Transverse colon (tissue), 4 donors: Measurements from ENCODE around the gene UMOD. TPM values are rescaled to one million over a fixed set of nuclear protein-coding genes. Genes with fewer than 3 reads are reported as not detected.

Experiments used
- DNase-seq: peaks from one replicate; pipeline ENCODE4 v3.0.0-alpha.2; 2019
- H3K27ac ChIP-seq, 4 donors: fragments of 200-600 bp; sonication (generic); 2 replicates each; pipeline ENCODE4 v1.5.1; 2016 to 2018; ENCODE audit warnings: inconsistent platforms in 4 of 4
- H3K27me3 ChIP-seq: fragments of 200-600 bp; sonication (generic); 2 replicates; pipeline ENCODE4 v1.5.1; 2017; ENCODE audit warnings: inconsistent platforms
- H3K36me3 ChIP-seq, 4 donors: fragments of 200-600 bp; sonication (generic); 2 replicates each; pipeline ENCODE4 v1.5.1; 2017 to 2019; ENCODE audit warnings: inconsistent platforms in 4 of 4
- H3K4me1 ChIP-seq, 4 donors: fragments of 200-600 bp; sonication (generic); 2 replicates each; pipeline ENCODE4 v1.5.1; 2017 to 2020; ENCODE audit warnings: inconsistent platforms in 4 of 4
- H3K4me3 ChIP-seq, 4 donors: fragments of 200-600 bp; sonication (generic); 1 replicate in 1 of 4; 2 replicates in 3 of 4; pipeline versions ENCODE4 v1.5.1 to v1.6.1; 2017 to 2019; ENCODE audit warnings: inconsistent platforms in 4 of 4
- H3K9me3 ChIP-seq, 2 donors: fragments of 200-600 bp; sonication (generic); 2 replicates each; pipeline ENCODE4 v1.5.1; 2017 to 2019; ENCODE audit warnings: inconsistent platforms in 2 of 2
- EP300 ChIP-seq: sonication (generic); formaldehyde crosslinking; IDR thresholded peaks from one replicate; pipeline ENCODE4 v1.6.1; 2017; ENCODE audit warnings: antibody characterized with exemption, low read depth
- POLR2A ChIP-seq: fragments of 450-650 bp; IDR thresholded peaks from one replicate; pipeline ENCODE4 v1.6.1; 2016; ENCODE audit warnings: antibody characterized with exemption, mild to moderate bottlenecking, moderate library complexity
- POLR2AphosphoS5 ChIP-seq, 3 donors: sonication (generic); formaldehyde crosslinking; IDR thresholded peaks; one replicate each; pipeline ENCODE4 v1.6.1; 2016; ENCODE audit warnings: antibody characterized with exemption in 3 of 3
- WGBS, 2 donors: methylation state at CpG; one replicate each; pipeline ENCODE4 v1.1.5; 2018; ENCODE audit warnings: low coverage in 1 of 2; 5-methylcytosine and 5-hydroxymethylcytosine counted together
- in situ Hi-C, 4 donors: fragments of 200-750 bp; cut with MboI; loops; one replicate each; pipeline versions ENCODE4 v1.15.0 to v1.15.1; 2017; ENCODE audit warnings: low sequenced_read_pairs in 3 of 4, low pct_ligation_motif_present in 1 of 4, low pct_unique_long_range_greater_than_20kb in 1 of 4
- intact Hi-C: fragments of 100-400 bp; cut with DNase I; formaldehyde crosslinking; loops from one replicate; pipeline ENCODE4 v1.15.1; 2023; ENCODE audit warnings: low total_unique reads
- total RNA-seq, 4 donors: library from RNA; depleted of rRNA; stranded (reverse); fragments of >200 nt; gene quantifications; one replicate each; pipeline ENCODE4 v1.1.0, GENCODE V29; 2016
- TF ChIP-seq, protein P1 (sequence below), 5 experiments: fragments of 200-600 bp in 3 of 5; fragments of 450-650 bp in 2 of 5; sonication (generic) in 3 of 5; IDR thresholded peaks; 1 replicate in 2 of 5; 2 replicates in 3 of 5; pipeline ENCODE4 v1.5.1; 2016 to 2017; ENCODE audit warnings: antibody characterized with exemption in 5 of 5, inconsistent platforms in 3 of 5, mild to moderate bottlenecking in 2 of 5, moderate library complexity in 1 of 5

The UMOD gene
- total RNA-seq, 4 donors from 2014 or later = not detected

GRCh38 chr16:20318437-20318836, 34.1 kb downstream of the UMOD start:
- Histone ChIP-seq H3K27ac (no peak overlapping the region), H3K4me3 (no peak overlapping the region), H3K27me3 (no peaks in the 10 kb centered on the region), H3K9me3 (no peaks in the 10 kb centered on the region), H3K4me1 (no peaks in the 10 kb centered on the region), H3K36me3 (no peaks in the 10 kb centered on the region)
- intact Hi-C loops = no loop called here
- TF ChIP-seq, protein P1, sequence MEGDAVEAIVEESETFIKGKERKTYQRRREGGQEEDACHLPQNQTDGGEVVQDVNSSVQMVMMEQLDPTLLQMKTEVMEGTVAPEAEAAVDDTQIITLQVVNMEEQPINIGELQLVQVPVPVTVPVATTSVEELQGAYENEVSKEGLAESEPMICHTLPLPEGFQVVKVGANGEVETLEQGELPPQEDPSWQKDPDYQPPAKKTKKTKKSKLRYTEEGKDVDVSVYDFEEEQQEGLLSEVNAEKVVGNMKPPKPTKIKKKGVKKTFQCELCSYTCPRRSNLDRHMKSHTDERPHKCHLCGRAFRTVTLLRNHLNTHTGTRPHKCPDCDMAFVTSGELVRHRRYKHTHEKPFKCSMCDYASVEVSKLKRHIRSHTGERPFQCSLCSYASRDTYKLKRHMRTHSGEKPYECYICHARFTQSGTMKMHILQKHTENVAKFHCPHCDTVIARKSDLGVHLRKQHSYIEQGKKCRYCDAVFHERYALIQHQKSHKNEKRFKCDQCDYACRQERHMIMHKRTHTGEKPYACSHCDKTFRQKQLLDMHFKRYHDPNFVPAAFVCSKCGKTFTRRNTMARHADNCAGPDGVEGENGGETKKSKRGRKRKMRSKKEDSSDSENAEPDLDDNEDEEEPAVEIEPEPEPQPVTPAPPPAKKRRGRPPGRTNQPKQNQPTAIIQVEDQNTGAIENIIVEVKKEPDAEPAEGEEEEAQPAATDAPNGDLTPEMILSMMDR (IDR thresholded peaks at IDR 0.05) = no peak
- TF ChIP-seq EP300 (no peak), POLR2AphosphoS5 (IDR thresholded peaks at IDR 0.05) (no peak), POLR2A (no peak)
- in situ Hi-C loops = no loop called here
- DNase-seq = no peak
- WGBS, 2 donors = 45 to 53% methylated on average over 3 of the region's 3 CpGs

GRCh38 chr16:20318006-20318405, 34.5 kb downstream of the UMOD start:
- WGBS, 2 donors = 78 to 82% methylated on average over 7 of the region's 7 CpGs
- in situ Hi-C loops (no loop called here), intact Hi-C loops (no loop called here)
- Histone ChIP-seq H3K9me3 (no peaks in the 10 kb centered on the region), H3K4me3 (no peak overlapping the region), H3K27ac (no peak overlapping the region), H3K4me1 (no peaks in the 10 kb centered on the region), H3K27me3 (no peaks in the 10 kb centered on the region), H3K36me3 (no peaks in the 10 kb centered on the region)
- TF ChIP-seq, protein P1 (IDR thresholded peaks at IDR 0.05) = no peak
- no peak for TF ChIP-seq POLR2AphosphoS5 (IDR thresholded peaks at IDR 0.05)
- no peak for TF ChIP-seq POLR2A
- TF ChIP-seq EP300 = no peak
- no peak for DNase-seq

GRCh38 chr16:20317117-20317516, 35.4 kb downstream of the UMOD start:
- intact Hi-C loops = no loop called here
- H3K9me3 ChIP-seq = no peaks in the 10 kb centered on the region
- no peaks in the 10 kb centered on the region for H3K36me3 ChIP-seq
- TF ChIP-seq POLR2A = no peak
- TF ChIP-seq, protein P1 (IDR thresholded peaks at IDR 0.05) = no peak
- no peak for TF ChIP-seq POLR2AphosphoS5 (IDR thresholded peaks at IDR 0.05)
- TF ChIP-seq EP300 = no peak
- in situ Hi-C loops = no loop called here
- no peaks in the 10 kb centered on the region for H3K27me3 ChIP-seq
- no peaks in the 10 kb centered on the region for H3K4me1 ChIP-seq
- WGBS, 2 donors = 32 to 66% methylated on average over 4 to 8 of the region's 8 CpGs
- DNase-seq = no peak
- no peak overlapping the region for H3K4me3 ChIP-seq
- H3K27ac ChIP-seq = no peak overlapping the region

GRCh38 chr16:20316715-20317114, 35.8 kb downstream of the UMOD start:
- Histone ChIP-seq H3K9me3 (no peaks in the 10 kb centered on the region), H3K36me3 (no peaks in the 10 kb centered on the region), H3K27me3 (no peaks in the 10 kb centered on the region), H3K4me1 (no peaks in the 10 kb centered on the region), H3K27ac (no peak overlapping the region), H3K4me3 (no peak overlapping the region)
- TF ChIP-seq, protein P1 (IDR thresholded peaks at IDR 0.05) = no peak
- TF ChIP-seq EP300 (no peak), POLR2AphosphoS5 (IDR thresholded peaks at IDR 0.05) (no peak), POLR2A (no peak)
- in situ Hi-C loops = no loop called here
- no peak for DNase-seq
- 71 to 82% methylated on average over 4 to 5 of the region's 5 CpGs for WGBS, 2 donors
- intact Hi-C loops = no loop called here
